Neuronal stem cell (in vitro differentiated cells): ENCODE results near the gene PARD6B.

Source experiments
- DNase-seq: peaks from one replicate; pipeline ENCODE4 v3.0.0-alpha.2; 2013; ENCODE audit warnings: low spot score
- H2AFZ ChIP-seq: one replicate; pipeline ENCODE4 v1.6.1; 2013; ENCODE audit warnings: mild to moderate bottlenecking, low read length, inconsistent platforms
- H2AK5ac ChIP-seq: 2 replicates; pipeline ENCODE4 v1.6.1; 2013; ENCODE audit warnings: low read depth, mild to moderate bottlenecking, inconsistent platforms, low read length, moderate library complexity, mixed read lengths
- H2BK120ac ChIP-seq: 2 replicates; pipeline ENCODE4 v1.6.1; 2013; ENCODE audit warnings: low read depth, mild to moderate bottlenecking, inconsistent platforms, low read length, moderate library complexity, mixed read lengths
- H2BK12ac ChIP-seq: one replicate; pipeline ENCODE4 v1.6.1; 2013; ENCODE audit warnings: low read length, inconsistent platforms
- H2BK15ac ChIP-seq: 2 replicates; pipeline ENCODE4 v1.6.1; 2013; ENCODE audit warnings: mild to moderate bottlenecking, low read length, inconsistent platforms, mixed read lengths
- H2BK5ac ChIP-seq: one replicate; pipeline ENCODE4 v1.6.1; 2013; ENCODE audit warnings: inconsistent platforms, mild to moderate bottlenecking, low read length, moderate library complexity
- H3K14ac ChIP-seq: one replicate; pipeline ENCODE4 v1.6.1; 2013; ENCODE audit warnings: low read length, inconsistent platforms
- H3K18ac ChIP-seq: 2 replicates; pipeline ENCODE4 v1.6.1; 2013; ENCODE audit warnings: low read length, inconsistent platforms
- H3K23ac ChIP-seq: 2 replicates; pipeline ENCODE4 v1.6.1; 2013; ENCODE audit warnings: low read depth, mild to moderate bottlenecking, mixed read lengths, low read length, inconsistent platforms; ENCODE audit not compliant: poor library complexity
- H3K27ac ChIP-seq: replicated peaks from 3 replicates; pipeline ENCODE4 v1.5.1; 2013; ENCODE audit warnings: low read length, inconsistent platforms
- H3K27me3 ChIP-seq, 3 experiments: 2 replicates each; pipeline ENCODE4 v1.6.1; 2013; ENCODE audit warnings: low read length in 3 of 3, mild to moderate bottlenecking in 2 of 3, inconsistent platforms in 1 of 3, low read depth in 1 of 3, mixed read lengths in 1 of 3, moderate library complexity in 1 of 3; ENCODE audit not compliant: control insufficient read depth in 3 of 3, insufficient read depth in 3 of 3
- H3K36me3 ChIP-seq, 2 donors: replicated peaks in 1 of 2; 2 replicates each; pipeline ENCODE4 v1.6.1; 2013; ENCODE audit warnings: low read length in 2 of 2; ENCODE audit not compliant: control insufficient read depth in 2 of 2, insufficient read depth in 2 of 2
- H3K4ac ChIP-seq: 2 replicates; pipeline ENCODE4 v1.6.1; 2013; ENCODE audit warnings: inconsistent platforms, mild to moderate bottlenecking, low read length, moderate library complexity
- H3K4me1 ChIP-seq, 2 donors: 1 replicate in 1 of 2; 2 replicates in 1 of 2; pipeline ENCODE4 v1.6.1; 2013; ENCODE audit warnings: low read length in 2 of 2, low read depth in 1 of 2; ENCODE audit not compliant: control insufficient read depth in 2 of 2, insufficient read depth in 1 of 2
- H3K4me2 ChIP-seq: one replicate; pipeline ENCODE4 v1.6.1; 2013; ENCODE audit warnings: mild to moderate bottlenecking, low read length, inconsistent platforms; ENCODE audit not compliant: insufficient read depth, poor library complexity, severe bottlenecking
- H3K4me3 ChIP-seq, 2 donors: 2 replicates each; pipeline ENCODE4 v1.5.1; 2013; ENCODE audit warnings: low read length in 2 of 2, mild to moderate bottlenecking in 2 of 2, inconsistent platforms in 1 of 2, moderate library complexity in 1 of 2
- H3K79me1 ChIP-seq: one replicate; pipeline ENCODE4 v1.6.1; 2013; ENCODE audit warnings: low read depth, mild to moderate bottlenecking, inconsistent platforms, low read length, moderate library complexity
- H3K9ac ChIP-seq: one replicate; pipeline ENCODE4 v1.6.1; 2013; ENCODE audit warnings: mild to moderate bottlenecking, low read depth, low read length, inconsistent platforms; ENCODE audit not compliant: poor library complexity
- H3K9me3 ChIP-seq, 2 donors: replicated peaks in 1 of 2; 2 replicates each; pipeline versions ENCODE3 to v1.6.1; 2013; ENCODE audit warnings: low read length in 2 of 2, mild to moderate bottlenecking in 2 of 2, inconsistent platforms in 1 of 2, low read depth in 1 of 2, mixed read lengths in 1 of 2, moderate library complexity in 1 of 2; ENCODE audit not compliant: control insufficient read depth in 2 of 2, insufficient read depth in 1 of 2
- H4K8ac ChIP-seq: one replicate; pipeline ENCODE4 v1.6.1; 2013; ENCODE audit warnings: low read depth, mild to moderate bottlenecking, inconsistent platforms, low read length, moderate library complexity
- H4K91ac ChIP-seq: one replicate; pipeline ENCODE4 v1.6.1; 2013; ENCODE audit warnings: low read length, low read depth, mild to moderate bottlenecking, inconsistent platforms; ENCODE audit not compliant: poor library complexity
- WGBS, 2 donors: extraction: QIAGEN DNeasy Blood & Tissue Kit; methylation state at CpG; one replicate each; pipeline ENCODE4 v1.1.7; 2013; ENCODE audit warnings: missing lambda C conversion rate in 2 of 2, mixed read lengths in 1 of 2; ENCODE audit not compliant: insufficient read length in 2 of 2, insufficient replicate concordance in 1 of 2; ENCODE audit errors: extremely low coverage in 2 of 2; 5-methylcytosine and 5-hydroxymethylcytosine counted together

The PARD6B gene

DNA sequence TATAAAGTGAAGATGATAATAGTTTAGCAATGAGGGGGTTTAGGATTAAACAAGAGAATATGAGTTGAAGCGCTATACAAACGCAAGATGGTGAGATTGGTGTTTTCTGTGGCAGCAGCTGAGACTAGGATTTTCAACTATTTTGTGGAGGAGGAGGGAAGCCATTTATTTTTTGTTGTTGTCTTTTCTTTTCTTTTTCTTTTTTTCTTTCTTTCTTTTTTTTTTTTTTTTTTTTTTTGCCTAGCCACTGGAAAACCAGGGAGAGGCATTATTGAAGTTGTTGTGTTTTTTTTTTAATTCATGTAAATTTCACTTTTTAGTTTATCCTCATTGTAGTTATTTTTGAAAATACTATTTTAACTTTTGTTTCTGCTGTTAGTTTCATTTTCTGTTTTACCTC lies 15.9 kb downstream of the PARD6B start:
- Histone ChIP-seq H4K8ac (no peak overlapping the region), H3K27me3 (no peaks in the 10 kb centered on the region), H3K4me2 (no peak overlapping the region), H2BK5ac (no peak overlapping the region), H3K27ac (no peak overlapping the region), H2BK120ac (no peak overlapping the region), H3K36me3 (peaks cover 14 to 31% of the 10 kb centered on the region in 2 donors), H4K91ac (no peak overlapping the region), H2BK12ac (no peak overlapping the region), H3K23ac (no peak overlapping the region), H3K4ac (no peak overlapping the region), H2AK5ac (no peak overlapping the region), H3K9ac (no peak overlapping the region), H2BK15ac (no peak overlapping the region), H3K79me1 (no peaks in the 10 kb centered on the region), H3K18ac (no peak overlapping the region), H3K4me1 (peaks cover 4 to 10% of the 10 kb centered on the region in 2 donors), H3K9me3 (no peaks in the 10 kb centered on the region), H2AFZ (no peak overlapping the region), H3K14ac (no peak overlapping the region), H3K4me3 (no peak overlapping the region)
- DNase-seq: no peak
- WGBS, 2 donors: no CpG with 5 or more reads among the region's 2 CpGs

DNA sequence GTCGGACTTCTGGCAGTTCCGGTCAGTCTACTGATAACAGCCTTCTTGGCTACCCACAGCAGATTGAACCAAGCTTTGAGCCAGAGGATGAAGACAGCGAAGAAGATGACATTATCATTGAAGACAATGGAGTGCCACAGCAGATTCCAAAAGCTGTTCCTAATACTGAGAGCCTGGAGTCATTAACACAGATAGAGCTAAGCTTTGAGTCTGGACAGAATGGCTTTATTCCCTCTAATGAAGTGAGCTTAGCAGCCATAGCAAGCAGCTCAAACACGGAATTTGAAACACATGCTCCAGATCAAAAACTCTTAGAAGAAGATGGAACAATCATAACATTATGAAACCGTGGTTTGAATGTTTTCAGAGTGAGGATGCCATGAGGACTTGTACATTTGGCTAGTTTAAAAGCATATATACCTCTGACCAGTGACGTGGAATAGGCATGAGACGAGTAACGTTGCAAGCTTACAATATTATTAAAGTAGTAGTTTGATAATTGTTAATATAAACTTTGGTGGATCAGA lies 18.8 kb downstream of the PARD6B start:
- DNase-seq: no peak
- H3K36me3 ChIP-seq: peaks cover 14 to 27% of the 10 kb centered on the region in 2 donors
- H3K4me1 ChIP-seq: peaks cover 0 to 5% of the 10 kb centered on the region in 2 donors

DNA sequence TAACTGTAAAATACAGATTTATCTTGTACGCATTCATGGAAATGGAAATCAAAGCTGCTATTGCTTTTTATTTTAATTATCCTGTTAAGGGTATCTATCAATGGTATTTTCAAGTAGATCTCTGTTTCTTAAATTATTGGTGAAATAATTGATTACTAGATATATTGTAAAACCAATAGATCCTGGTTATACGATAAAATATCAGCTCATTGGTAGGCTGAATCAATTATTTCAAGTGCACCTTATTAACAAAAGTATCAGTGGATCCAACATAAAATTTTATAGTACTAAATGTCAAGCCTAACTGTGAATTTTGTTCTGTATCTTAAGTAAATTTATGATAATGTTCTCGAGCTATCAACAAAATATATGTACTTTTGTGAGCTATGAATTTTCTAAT lies 21.8 kb downstream of the PARD6B start:
- Histone ChIP-seq H3K27ac (no peak overlapping the region), H3K27me3 (no peaks in the 10 kb centered on the region), H2BK15ac (no peak overlapping the region), H3K9ac (no peak overlapping the region), H2BK120ac (no peak overlapping the region), H3K18ac (no peak overlapping the region), H3K14ac (no peak overlapping the region), H3K4me2 (no peak overlapping the region), H2AFZ (no peak overlapping the region), H3K23ac (no peak overlapping the region), H3K36me3 (peaks cover 9 to 22% of the 10 kb centered on the region in 2 donors), H3K4ac (no peak overlapping the region), H3K79me1 (no peaks in the 10 kb centered on the region), H4K8ac (no peak overlapping the region), H3K4me3 (no peak overlapping the region), H2AK5ac (no peak overlapping the region), H4K91ac (no peak overlapping the region), H3K9me3 (no peaks in the 10 kb centered on the region), H2BK5ac (no peak overlapping the region), H2BK12ac (no peak overlapping the region), H3K4me1 (no peaks in the 10 kb centered on the region)
- WGBS, 2 donors: no CpG with 5 or more reads among the region's 3 CpGs
- no peak for DNase-seq

More for the DNA sequence above, 18.8 kb downstream of the PARD6B start:
- H3K23ac ChIP-seq: no peak overlapping the region
- H3K9me3 ChIP-seq: no peaks in the 10 kb centered on the region
- H3K9ac ChIP-seq: no peak overlapping the region
- H2AFZ ChIP-seq: no peak overlapping the region
- no peak overlapping the region for H2BK120ac ChIP-seq
- H3K14ac ChIP-seq: no peak overlapping the region
- H3K4ac ChIP-seq: no peak overlapping the region
- WGBS, 2 donors: 100% methylated on average over 1 of the region's 8 CpGs; no CpG with 5 or more reads in 1 of the 2 donors
- H3K4me3 ChIP-seq: no peak overlapping the region
- H3K18ac ChIP-seq: no peak overlapping the region
- no peak overlapping the region for H2BK15ac ChIP-seq
- H2BK5ac ChIP-seq: no peak overlapping the region
- no peak overlapping the region for H4K91ac ChIP-seq
- no peak overlapping the region for H2AK5ac ChIP-seq
- H3K27me3 ChIP-seq: no peaks in the 10 kb centered on the region
- H3K27ac ChIP-seq: no peak overlapping the region
- H3K79me1 ChIP-seq: no peaks in the 10 kb centered on the region
- no peak overlapping the region for H4K8ac ChIP-seq
- no peak overlapping the region for H2BK12ac ChIP-seq
- no peak overlapping the region for H3K4me2 ChIP-seq

DNA sequence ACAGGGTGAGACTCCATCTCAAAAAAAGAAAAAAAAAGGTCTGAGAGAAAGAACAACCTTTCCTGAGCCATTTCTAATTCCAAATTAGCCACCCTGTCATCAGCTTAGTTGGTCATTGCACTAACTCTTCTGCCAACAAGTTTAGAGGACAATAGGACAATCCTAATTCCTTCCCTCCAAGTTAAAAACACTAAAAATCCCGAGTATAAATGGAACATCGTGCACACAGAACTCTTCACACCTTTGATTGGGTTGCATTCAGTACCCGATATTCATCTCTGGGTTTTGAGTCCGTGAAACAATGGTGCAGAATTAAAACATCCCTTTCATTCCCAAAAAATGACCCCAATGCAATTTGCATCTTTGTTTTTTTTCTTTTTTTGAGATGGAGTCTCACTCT lies 23.0 kb downstream of the PARD6B start:
- no peak overlapping the region for H3K23ac ChIP-seq
- H3K14ac ChIP-seq: no peak overlapping the region
- no peak overlapping the region for H2BK5ac ChIP-seq
- DNase-seq: no peak
- H2BK120ac ChIP-seq: no peak overlapping the region
- no peak overlapping the region for H2AK5ac ChIP-seq
- no peaks in the 10 kb centered on the region for H3K27me3 ChIP-seq
- no peak overlapping the region for H3K18ac ChIP-seq
- H3K9ac ChIP-seq: no peak overlapping the region
- no peak overlapping the region for H4K91ac ChIP-seq
- no peak overlapping the region for H3K4ac ChIP-seq
- H3K4me1 ChIP-seq: no peaks in the 10 kb centered on the region
- no peak overlapping the region for H3K27ac ChIP-seq
- H3K36me3 ChIP-seq: peaks cover 6 to 16% of the 10 kb centered on the region in 2 donors
- H3K4me2 ChIP-seq: no peak overlapping the region
- no peak overlapping the region for H3K4me3 ChIP-seq
- no peaks in the 10 kb centered on the region for H3K9me3 ChIP-seq
- no CpG with 5 or more reads among the region's 4 CpGs for WGBS, 2 donors
- H2BK12ac ChIP-seq: no peak overlapping the region
- no peak overlapping the region for H2BK15ac ChIP-seq
- H2AFZ ChIP-seq: no peak overlapping the region
- H3K79me1 ChIP-seq: no peaks in the 10 kb centered on the region
- H4K8ac ChIP-seq: no peak overlapping the region
